ENCODE measurements around the gene TGM2. TPM values are rescaled to one million over a fixed set of nuclear protein-coding genes. Genes with fewer than 3 reads are reported as not detected.

The TGM2 gene
- total RNA-seq, 1 experiment from 2014 or later: 1.5 TPM

DNA sequence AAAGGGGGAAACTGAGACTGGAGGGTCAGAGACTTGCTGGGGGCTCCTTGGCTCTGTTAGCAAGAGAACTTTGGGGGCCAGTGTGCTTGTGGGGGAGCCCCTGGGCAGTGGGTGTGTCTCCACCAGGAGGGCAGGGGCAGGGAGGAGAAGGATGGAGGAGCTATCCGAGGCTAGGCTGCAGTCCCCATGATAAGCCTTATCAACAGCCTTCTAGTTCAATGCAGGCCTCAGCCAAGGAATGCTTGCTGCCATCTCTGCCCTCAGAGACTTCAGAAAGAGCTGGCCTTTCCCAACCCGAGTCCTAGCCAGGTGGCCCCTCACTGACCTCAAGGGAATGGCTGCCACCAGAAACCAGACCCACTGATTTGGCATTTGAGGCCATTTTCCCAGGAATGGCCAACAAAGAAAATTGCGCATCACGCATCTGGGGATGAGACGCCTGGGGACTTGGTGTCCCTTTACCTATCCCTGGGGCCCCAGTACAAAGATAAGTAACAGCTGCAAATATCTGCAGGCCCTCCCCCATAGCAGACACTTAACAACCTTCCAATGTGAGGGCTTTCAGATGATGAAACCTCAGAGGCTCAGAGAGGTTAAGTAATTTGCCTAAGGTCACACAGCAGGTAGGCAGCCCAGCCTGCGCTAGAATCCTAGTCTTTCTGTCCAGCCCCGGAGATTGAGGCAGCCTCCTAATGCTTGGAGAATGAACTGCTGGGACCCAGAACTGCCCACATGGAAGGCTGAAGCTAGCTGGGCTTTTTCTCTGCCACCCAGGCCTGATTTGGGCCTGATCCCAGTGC, 4.9 kb downstream of the TGM2 start:
- intact Hi-C loops (cut with micrococcal nuclease): loop anchor here (10.0 kb wide), 1 partner anchor 45 kb away; no protein-coding TSS in a partner anchor
- H3K27me3 Mint-ChIP-seq (ENCODE audit: insufficient read depth, unreplicated experiment): no peaks in the 10 kb centered on the region
- BruUV-seq (replicated peaks): no TSS peak
- ChIA-PET CTCF (interaction anchor here (0.6 to 6.6 kb wide), 7 partner anchors 15 to 1085 kb away, joined by 3 to 70 read pairs (median 5); no protein-coding TSS in a partner anchor), POLR2A (interaction anchor here (0.6 to 0.9 kb wide), 3 partner anchors 8 to 66 kb away, joined by 3 read pairs; no protein-coding TSS in a partner anchor)
- peaks cover 8% of the 10 kb centered on the region for H3K4me1 Mint-ChIP-seq (ENCODE audit: insufficient read depth, unreplicated experiment)
- H3K4me3 Mint-ChIP-seq (ENCODE audit: unreplicated experiment): no peak overlapping the region
- TF ChIP-seq, protein P1, sequence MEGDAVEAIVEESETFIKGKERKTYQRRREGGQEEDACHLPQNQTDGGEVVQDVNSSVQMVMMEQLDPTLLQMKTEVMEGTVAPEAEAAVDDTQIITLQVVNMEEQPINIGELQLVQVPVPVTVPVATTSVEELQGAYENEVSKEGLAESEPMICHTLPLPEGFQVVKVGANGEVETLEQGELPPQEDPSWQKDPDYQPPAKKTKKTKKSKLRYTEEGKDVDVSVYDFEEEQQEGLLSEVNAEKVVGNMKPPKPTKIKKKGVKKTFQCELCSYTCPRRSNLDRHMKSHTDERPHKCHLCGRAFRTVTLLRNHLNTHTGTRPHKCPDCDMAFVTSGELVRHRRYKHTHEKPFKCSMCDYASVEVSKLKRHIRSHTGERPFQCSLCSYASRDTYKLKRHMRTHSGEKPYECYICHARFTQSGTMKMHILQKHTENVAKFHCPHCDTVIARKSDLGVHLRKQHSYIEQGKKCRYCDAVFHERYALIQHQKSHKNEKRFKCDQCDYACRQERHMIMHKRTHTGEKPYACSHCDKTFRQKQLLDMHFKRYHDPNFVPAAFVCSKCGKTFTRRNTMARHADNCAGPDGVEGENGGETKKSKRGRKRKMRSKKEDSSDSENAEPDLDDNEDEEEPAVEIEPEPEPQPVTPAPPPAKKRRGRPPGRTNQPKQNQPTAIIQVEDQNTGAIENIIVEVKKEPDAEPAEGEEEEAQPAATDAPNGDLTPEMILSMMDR (IDR thresholded peaks at IDR 0.05; ENCODE audit: unreplicated experiment): no peak
- no peaks in the 10 kb centered on the region for H3K9me3 Mint-ChIP-seq (ENCODE audit: unreplicated experiment)
- no peak overlapping the region for H3K27ac Mint-ChIP-seq (ENCODE audit: low read depth, unreplicated experiment)
- no peaks in the 10 kb centered on the region for H3K36me3 Mint-ChIP-seq (ENCODE audit: insufficient read depth, unreplicated experiment)
- DNase-seq (ENCODE audit: unreplicated experiment): no peak

DNA sequence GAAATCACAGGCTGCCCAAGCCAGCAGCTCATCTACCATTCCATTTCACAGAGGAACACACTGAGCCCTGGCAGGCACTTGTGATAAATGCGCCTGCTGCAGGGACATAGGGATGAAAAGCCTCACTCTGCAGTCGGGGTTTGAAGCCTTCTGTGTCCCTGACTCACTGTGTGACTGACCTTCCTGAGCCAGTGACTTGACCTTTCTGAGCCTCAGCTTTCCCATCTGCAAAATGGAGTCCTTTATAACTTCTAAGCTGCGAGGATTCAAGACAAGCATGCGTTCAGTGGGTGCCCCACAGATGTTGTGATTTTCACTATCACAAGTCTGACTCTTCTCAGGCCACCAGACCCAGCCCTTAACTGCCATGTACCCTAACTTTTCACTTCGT, 5.5 kb downstream of the TGM2 start:
- intact Hi-C loops (cut with micrococcal nuclease): no loop called here
- Mint-ChIP-seq H3K36me3 (ENCODE audit: insufficient read depth, unreplicated experiment) (no peaks in the 10 kb centered on the region), H3K27ac (ENCODE audit: low read depth, unreplicated experiment) (no peak overlapping the region), H3K27me3 (ENCODE audit: insufficient read depth, unreplicated experiment) (no peaks in the 10 kb centered on the region), H3K4me1 (ENCODE audit: insufficient read depth, unreplicated experiment) (peaks cover 7% of the 10 kb centered on the region), H3K9me3 (ENCODE audit: unreplicated experiment) (no peaks in the 10 kb centered on the region), H3K4me3 (ENCODE audit: unreplicated experiment) (no peak overlapping the region)
- no peak for DNase-seq (ENCODE audit: unreplicated experiment)
- ChIA-PET POLR2A (interaction anchor here (0.6 to 0.9 kb wide), 2 partner anchors 9 to 67 kb away, joined by 3 read pairs; no protein-coding TSS in a partner anchor), CTCF (interaction anchor here (0.6 to 6.6 kb wide), 5 partner anchors 32 to 1086 kb away, joined by 3 to 70 read pairs (median 3); no protein-coding TSS in a partner anchor)
- TF ChIP-seq, protein P1 (IDR thresholded peaks at IDR 0.05; ENCODE audit: unreplicated experiment): no peak
- no TSS peak for BruUV-seq (replicated peaks)

DNA sequence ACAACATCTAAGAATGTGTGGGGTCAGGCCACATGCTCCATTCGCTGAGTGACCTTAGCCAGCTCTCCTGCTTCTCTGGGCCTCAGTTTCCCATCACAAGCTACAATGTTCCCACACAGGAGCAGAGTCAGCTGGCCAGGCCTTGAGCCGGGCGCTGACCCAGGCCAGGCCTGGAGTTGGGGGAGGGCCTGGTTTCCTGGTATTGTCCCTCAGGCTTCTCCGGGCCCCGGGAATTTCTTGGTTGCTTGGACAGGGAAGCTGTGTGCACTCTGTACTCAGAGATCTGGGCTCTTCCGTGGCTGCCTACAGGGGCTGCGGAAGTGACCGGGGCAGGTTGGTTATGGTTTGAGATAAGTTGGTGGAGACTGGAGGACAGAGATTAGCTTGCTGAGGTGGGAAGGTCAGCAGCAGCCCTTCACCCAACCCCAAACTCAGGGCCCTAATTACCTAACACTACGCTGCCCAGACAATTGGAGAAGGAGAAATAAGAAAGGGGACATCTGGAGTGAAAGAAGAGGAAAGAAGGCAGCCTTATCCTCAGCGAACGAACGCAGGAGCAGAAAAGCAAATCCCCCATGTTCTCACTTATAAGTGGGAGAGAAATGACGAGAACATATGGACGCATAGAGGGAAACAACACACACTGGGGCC, 6.2 kb downstream of the TGM2 start:
- H3K4me3 Mint-ChIP-seq (ENCODE audit: unreplicated experiment): no peak overlapping the region
- H3K27ac Mint-ChIP-seq (ENCODE audit: low read depth, unreplicated experiment): no peak overlapping the region
- no peaks in the 10 kb centered on the region for H3K36me3 Mint-ChIP-seq (ENCODE audit: insufficient read depth, unreplicated experiment)
- no peak for DNase-seq (ENCODE audit: unreplicated experiment)
- no peaks in the 10 kb centered on the region for H3K9me3 Mint-ChIP-seq (ENCODE audit: unreplicated experiment)
- BruUV-seq (replicated peaks): no TSS peak
- ChIA-PET POLR2A (no interaction called here), CTCF (interaction anchor here (0.6 to 6.6 kb wide), 3 partner anchors 63 to 85 kb away, joined by 3 to 70 read pairs (median 5); no protein-coding TSS in a partner anchor)
- TF ChIP-seq, protein P1 (IDR thresholded peaks at IDR 0.05; ENCODE audit: unreplicated experiment): no peak
- intact Hi-C loops (cut with micrococcal nuclease): no loop called here
- no peaks in the 10 kb centered on the region for H3K27me3 Mint-ChIP-seq (ENCODE audit: insufficient read depth, unreplicated experiment)
- peaks cover 7% of the 10 kb centered on the region for H3K4me1 Mint-ChIP-seq (ENCODE audit: insufficient read depth, unreplicated experiment)

All from MCF 10A (cell line).